COR-L47 (cell line): ENCODE data around the gene ZCCHC8.
A peak's percentile ranks its signal among the peaks of the same experiment; 100 is the strongest.
"Not testable (repeated sequence)": the region's sequence is repeated elsewhere in the genome, so short reads cannot be mapped to it uniquely, and the experiment has no call there.

Source experiments
- DNase-seq: peaks from one replicate; lab custom pipeline; 2025; lab: John Stamatoyannopoulos, UW

ZCCHC8 gene

GRCh38 chr12:122500685-122501488 is at the start of gene ZCCHC8:
Gene ZCCHC8 (minus strand): TSS chr12:122500932. CDS start chr12:122500840, 92 bp downstream.
- DNase-seq = peak; percentile 99

GRCh38 chr12:122547330-122547729 is 46.6 kb upstream of the ZCCHC8 start:
- DNase-seq = no peak

- no peak for DNase-seq
These were observed 45.1 kb upstream of the ZCCHC8 start for GRCh38 chr12:122545855-122546254.

GRCh38 chr12:122544537-122544936 is 43.8 kb upstream of the ZCCHC8 start:
- no peak for DNase-seq

GRCh38 chr12:122538496-122538895 is 37.8 kb upstream of the ZCCHC8 start:
- no peak for DNase-seq

- no peak for DNase-seq
These were observed 36.3 kb upstream of the ZCCHC8 start for GRCh38 chr12:122537021-122537420.

- DNase-seq = no peak
These were observed 33.1 kb upstream of the ZCCHC8 start for GRCh38 chr12:122533856-122534255.

GRCh38 chr12:122528992-122529391 is 28.3 kb upstream of the ZCCHC8 start:
- no peak for DNase-seq

GRCh38 chr12:122528582-122528981 is 27.9 kb upstream of the ZCCHC8 start:
- DNase-seq = no peak

GRCh38 chr12:122527478-122527944 is 26.8 kb upstream of the ZCCHC8 start:
- DNase-seq = no peak

GRCh38 chr12:122526683-122527477 is 26.1 kb upstream of the ZCCHC8 start, which contains the start of the genes KNTC1 and RSRC2:
Gene KNTC1 (plus strand): TSS chr12:122527249. CDS start chr12:122530064, 2,815 bp downstream.
Gene RSRC2 (minus strand): TSS chr12:122526936. CDS start chr12:122526853, 83 bp downstream.
- peak; percentile 100 for DNase-seq

- no peak for DNase-seq
These were observed 23.4 kb upstream of the ZCCHC8 start for GRCh38 chr12:122523846-122524718.

- DNase-seq = no peak
These were observed 22.5 kb upstream of the ZCCHC8 start for GRCh38 chr12:122523280-122523679.

- DNase-seq = no peak
These were observed 19.9 kb upstream of the ZCCHC8 start for GRCh38 chr12:122520676-122521075.

GRCh38 chr12:122519418-122519817 is 18.7 kb upstream of the ZCCHC8 start:
- no peak for DNase-seq

GRCh38 chr12:122518908-122519307 is 18.2 kb upstream of the ZCCHC8 start:
- no peak for DNase-seq

- DNase-seq = no peak
These were observed 17.1 kb upstream of the ZCCHC8 start for GRCh38 chr12:122517877-122518276.

- DNase-seq = no peak
These were observed 16.0 kb upstream of the ZCCHC8 start for GRCh38 chr12:122516544-122517361.

GRCh38 chr12:122515275-122515674 is 14.5 kb upstream of the ZCCHC8 start:
- DNase-seq = no peak

GRCh38 chr12:122513660-122514059 is 12.9 kb upstream of the ZCCHC8 start:
- DNase-seq = no peak

GRCh38 chr12:122513028-122513427 is 12.3 kb upstream of the ZCCHC8 start:
- not testable (repeated sequence) for DNase-seq
